ENCODE data around the gene USP21. TPM values are rescaled to one million over a fixed set of nuclear protein-coding genes. Genes with fewer than 3 reads are reported as not detected.

Gene USP21
- total RNA-seq, 4 donors from 2014 or later = 19.5 to 75.9 (median 35.3) TPM

GRCh38 chr1:161207173-161207572 is 47.9 kb downstream of the USP21 start:
- TF ChIP-seq EP300 (IDR thresholded peaks at IDR 0.05; ENCODE audit: low read depth) (peak; percentile 95), POLR2A (IDR thresholded peaks at IDR 0.05) (peak; percentile 28), CTCF (IDR thresholded peaks at IDR 0.05) (no peak), POLR2AphosphoS5 (IDR thresholded peaks at IDR 0.05) (peak; percentile 65 to 89 (median 75))
- 54 to 64% methylated on average over 5 to 8 of the region's 8 CpGs for WGBS, 2 donors (ENCODE audit: low coverage in 1 of 2)
- in situ Hi-C loops (cut with MboI; ENCODE audit: low pct_ligation_motif_present in 1 of 4, low pct_unique_long_range_greater_than_20kb in 1 of 4, low sequenced_read_pairs in 3 of 4) = loop anchor here in 1 of 4 donors (25.0 kb wide), 1 partner anchor 180 kb away; no protein-coding TSS in a partner anchor

GRCh38 chr1:161209790-161210409 is 50.6 kb downstream of the USP21 start:
- Histone ChIP-seq H3K27ac (peak overlapping the region; percentile 7 to 80 (median 47)), H3K9me3 (no peaks in the 10 kb centered on the region), H3K27me3 (no peaks in the 10 kb centered on the region), H3K4me1 (peaks cover 4 to 37% (median 8%) of the 10 kb centered on the region in 4 donors), H3K4me3 (no peak overlapping the region), H3K36me3 (peaks cover 0 to 74% (median 31%) of the 10 kb centered on the region in 4 donors)
- in situ Hi-C loops (cut with MboI; ENCODE audit: low pct_ligation_motif_present in 1 of 4, low pct_unique_long_range_greater_than_20kb in 1 of 4, low sequenced_read_pairs in 3 of 4) (loop anchor here in 1 of 4 donors (25.0 kb wide), 1 partner anchor 177 kb away; no protein-coding TSS in a partner anchor), intact Hi-C loops (cut with DNase I; ENCODE audit: low total_unique reads) (loop anchor here (5.0 kb wide), 1 partner anchor 177 kb away; no protein-coding TSS in a partner anchor)
- 39 to 40% methylated on average over 4 to 11 of the region's 11 CpGs for WGBS, 2 donors (ENCODE audit: low coverage in 1 of 2)
- peak; percentile 76 for DNase-seq
- no peak for TF ChIP-seq POLR2A (IDR thresholded peaks at IDR 0.05)
- peak; percentile 83 to 89 (median 86) for TF ChIP-seq CTCF (IDR thresholded peaks at IDR 0.05)
- no peak for TF ChIP-seq POLR2AphosphoS5 (IDR thresholded peaks at IDR 0.05)
- TF ChIP-seq EP300 (IDR thresholded peaks at IDR 0.05; ENCODE audit: low read depth) = no peak

More at GRCh38 chr1:161207173-161207572, 47.9 kb downstream of the USP21 start:
- intact Hi-C loops (cut with DNase I; ENCODE audit: low total_unique reads) = loop anchor here (5.0 kb wide), 1 partner anchor 180 kb away; no protein-coding TSS in a partner anchor
- Histone ChIP-seq H3K9me3 (no peaks in the 10 kb centered on the region), H3K36me3 (peaks cover 0 to 52% (median 24%) of the 10 kb centered on the region in 4 donors), H3K4me1 (peaks cover 15 to 59% (median 24%) of the 10 kb centered on the region in 4 donors), H3K27me3 (no peaks in the 10 kb centered on the region), H3K4me3 (peak overlapping the region in 1 of 4 donors; percentile 7), H3K27ac (peak overlapping the region; percentile 74 to 98 (median 78))
- peak; percentile 50 for DNase-seq

DNA sequence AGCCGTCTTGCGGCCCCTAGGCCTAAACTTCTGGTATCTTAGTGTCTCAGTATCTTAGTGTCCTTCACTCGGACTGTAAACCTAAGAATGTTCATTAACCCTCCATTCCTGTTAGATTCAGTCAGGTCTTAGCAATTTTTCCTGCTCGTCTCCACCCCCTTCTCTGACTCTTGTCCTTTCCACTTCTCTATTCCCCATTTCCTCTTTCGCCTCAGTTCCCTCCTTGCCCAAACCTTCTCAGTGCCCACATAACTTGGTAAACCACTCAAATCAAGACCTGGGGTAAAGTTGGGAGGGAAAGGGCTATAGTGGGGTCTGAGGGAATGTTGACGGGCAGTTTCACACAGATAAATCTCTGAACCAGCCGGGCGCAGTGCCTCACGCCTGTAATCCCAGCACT is 55.1 kb downstream of the USP21 start:
- H3K27me3 ChIP-seq = no peaks in the 10 kb centered on the region
- no peak overlapping the region for H3K4me3 ChIP-seq
- in situ Hi-C loops (cut with MboI; ENCODE audit: low pct_ligation_motif_present in 1 of 4, low pct_unique_long_range_greater_than_20kb in 1 of 4, low sequenced_read_pairs in 3 of 4) = loop anchor here in 1 of 4 donors (25.0 kb wide), 1 partner anchor 173 kb away; no protein-coding TSS in a partner anchor
- H3K4me1 ChIP-seq = peaks cover 0 to 10% (median 3%) of the 10 kb centered on the region in 4 donors
- no peaks in the 10 kb centered on the region for H3K9me3 ChIP-seq
- H3K27ac ChIP-seq = peak overlapping the region; percentile 8 to 74 (median 35)
- H3K36me3 ChIP-seq = peaks cover 0 to 51% (median 25%) of the 10 kb centered on the region in 4 donors
- intact Hi-C loops (cut with DNase I; ENCODE audit: low total_unique reads) = no loop called here
- DNase-seq = no peak
- WGBS, 2 donors (ENCODE audit: low coverage in 1 of 2) = 80 to 95% methylated on average over 3 to 9 of the region's 9 CpGs
- no peak for TF ChIP-seq EP300 (IDR thresholded peaks at IDR 0.05; ENCODE audit: low read depth)
- TF ChIP-seq POLR2AphosphoS5 (IDR thresholded peaks at IDR 0.05) = no peak
- TF ChIP-seq CTCF (IDR thresholded peaks at IDR 0.05) = no peak

- Histone ChIP-seq H3K9me3 (no peaks in the 10 kb centered on the region), H3K36me3 (peaks cover 0 to 46% (median 23%) of the 10 kb centered on the region in 4 donors), H3K4me3 (peak within 1 kb of the TSS in 2 of 4 donors; percentile 4 to 36), H3K27me3 (no peaks in the 10 kb centered on the region), H3K27ac (peak within 1 kb of the TSS; percentile 41 to 74 (median 48)), H3K4me1 (peaks cover 0 to 3% (median 1%) of the 10 kb centered on the region in 4 donors)
- WGBS, 2 donors (ENCODE audit: low coverage in 1 of 2) = 67 to 83% methylated on average over 6 to 10 of the region's 10 CpGs
- in situ Hi-C loops (cut with MboI; ENCODE audit: low pct_ligation_motif_present in 1 of 4, low pct_unique_long_range_greater_than_20kb in 1 of 4, low sequenced_read_pairs in 3 of 4) = loop anchor here in 1 of 4 donors (25.0 kb wide), 1 partner anchor 172 kb away; no protein-coding TSS in a partner anchor
- peak; percentile 50 for DNase-seq
- peak; percentile 50 for TF ChIP-seq POLR2A (IDR thresholded peaks at IDR 0.05)
- no peak for TF ChIP-seq EP300 (IDR thresholded peaks at IDR 0.05; ENCODE audit: low read depth)
- TF ChIP-seq CTCF (IDR thresholded peaks at IDR 0.05) = no peak
- TF ChIP-seq POLR2AphosphoS5 (IDR thresholded peaks at IDR 0.05) = peak; percentile 21 to 79 (median 49)
- intact Hi-C loops (cut with DNase I; ENCODE audit: low total_unique reads) = no loop called here
Measured at GRCh38 chr1:161215076-161215475, 55.8 kb downstream of the USP21 start, which contains the start of gene FCER1G. Gene FCER1G, plus strand, starts transcription at chr1:161215295. Its CDS starts 27 bp downstream, at chr1:161215322.

Measured in transverse colon (tissue), 4 donors.